ENCODE data around the gene EEPD1. TPM values are rescaled to one million over a fixed set of nuclear protein-coding genes. Genes with fewer than 3 reads are reported as not detected.

EEPD1 gene
- total RNA-seq, 1 experiment from 2014 or later: 7.8 TPM

GRCh38 chr7:36289833-36290661, 137.0 kb downstream of the EEPD1 start:
- POLR2A ChIA-PET: no interaction called here
- H3K4me3 Mint-ChIP-seq: no peak overlapping the region
- DNase-seq (ENCODE audit: low spot score) (no peak), ATAC-seq (no peak)
- no peaks in the 10 kb centered on the region for H3K27me3 Mint-ChIP-seq (ENCODE audit: low read depth)
- peaks cover 15% of the 10 kb centered on the region for H3K36me3 Mint-ChIP-seq
- H3K4me1 Mint-ChIP-seq: peaks cover 30% of the 10 kb centered on the region
- H3K27ac Mint-ChIP-seq: no peak overlapping the region
- CTCF ChIA-PET: interaction anchor here (1.1 to 3.6 kb wide), 7 partner anchors 9 to 305 kb away, joined by 3 to 14 read pairs (median 7); no protein-coding TSS in a partner anchor
- peak; percentile 63; the same call in 1 of the 2 replicates for TF ChIP-seq GABPB1 (CRISPR knock-in tag; IDR thresholded peaks at IDR 0.05)
- no peak for TF ChIP-seq ZNF232 (CRISPR knock-in tag; IDR thresholded peaks at IDR 0.05)
- TF ChIP-seq ARID4B (CRISPR knock-in tag; IDR thresholded peaks at IDR 0.05; ENCODE audit: borderline replicate concordance): no peak
- H3K9me3 Mint-ChIP-seq: no peaks in the 10 kb centered on the region

- Mint-ChIP-seq H3K9me3 (no peaks in the 10 kb centered on the region), H3K36me3 (peaks cover 15% of the 10 kb centered on the region), H3K27ac (peak overlapping the region; percentile 64; the same call in 1 of the 2 replicates), H3K4me1 (peaks cover 27% of the 10 kb centered on the region), H3K27me3 (ENCODE audit: low read depth) (no peaks in the 10 kb centered on the region), H3K4me3 (no peak overlapping the region; the same call in 1 of the 2 replicates)
- ATAC-seq: peak; percentile 84
- DNase-seq (ENCODE audit: low spot score): peak; percentile 83
- CTCF ChIA-PET: interaction anchor here (0.5 to 3.6 kb wide), 23 partner anchors 9 to 909 kb away, joined by 3 to 26 read pairs (median 4); no protein-coding TSS in a partner anchor
- POLR2A ChIA-PET: no interaction called here
- TF ChIP-seq ZNF396 (CRISPR knock-in tag; IDR thresholded peaks at IDR 0.05; ENCODE audit: borderline replicate concordance): 0 out of 2 replicates have a peak, but pooled peaks have one; percentile 18
- 0 out of 2 replicates have a peak, but pooled peaks have one; percentile 22 for TF ChIP-seq GABPB1 (CRISPR knock-in tag; IDR thresholded peaks at IDR 0.05)
- TF ChIP-seq CTCF (IDR thresholded peaks at IDR 0.05): peak; percentile 98
- no peak for TF ChIP-seq AR (CRISPR knock-in tag; IDR thresholded peaks at IDR 0.05)
- peak; percentile 81 for TF ChIP-seq ZNF423 (CRISPR knock-in tag; IDR thresholded peaks at IDR 0.05)
Observed at GRCh38 chr7:36291387-36292316, 138.6 kb downstream of the EEPD1 start.

GRCh38 chr7:36295090-36295489, 142.0 kb downstream of the EEPD1 start:
- TF ChIP-seq ERG (CRISPR knock-in tag; IDR thresholded peaks at IDR 0.05) (no peak), RORB (CRISPR knock-in tag; IDR thresholded peaks at IDR 0.05) (no peak), NFATC4 (CRISPR knock-in tag; IDR thresholded peaks at IDR 0.05) (no peak), RELA (CRISPR knock-in tag; IDR thresholded peaks at IDR 0.05; ENCODE audit: borderline replicate concordance) (no peak), SP1 (CRISPR knock-in tag; conservative IDR thresholded peaks at IDR 0.05) (no peak), CBFB (CRISPR knock-in tag; IDR thresholded peaks at IDR 0.05; ENCODE audit: low read depth) (no peak)
- no peak overlapping the region for H3K4me3 Mint-ChIP-seq
- H3K27me3 Mint-ChIP-seq (ENCODE audit: low read depth): no peaks in the 10 kb centered on the region
- H3K9me3 Mint-ChIP-seq: no peaks in the 10 kb centered on the region
- CTCF ChIA-PET: interaction anchor here (0.7 kb wide), 1 partner anchor 274 kb away, joined by 3 read pairs; no protein-coding TSS in a partner anchor
- POLR2A ChIA-PET: interaction anchor here (0.7 kb wide), 1 partner anchor 733 kb away, joined by 3 read pairs; no protein-coding TSS in a partner anchor
- H3K4me1 Mint-ChIP-seq: peaks cover 25% of the 10 kb centered on the region
- ATAC-seq (no peak), DNase-seq (ENCODE audit: low spot score) (no peak)
- H3K36me3 Mint-ChIP-seq: peaks cover 9% of the 10 kb centered on the region; the same call in 1 of the 2 replicates
- H3K27ac Mint-ChIP-seq: peak overlapping the region; percentile 5; the same call in 1 of the 2 replicates
